Stimulated activated CD8-positive, alpha-beta memory T cell treated with anti-CD3 and anti-CD28 coated beads, Interleukin-4, amount 100 ng/mL, for 24 hours (primary cell): ENCODE data around the gene SCN9A.
"Not testable (repeated sequence)": the region's sequence is repeated elsewhere in the genome, so short reads cannot be mapped to it uniquely, and the experiment has no call there.

Experiments
- DNase-seq: peaks from one replicate; pipeline ENCODE4 v3.0.0-alpha.2; 2020; ENCODE audit warnings: low read depth

SCN9A gene

GRCh38 chr2:166240387-166241313 is 135.1 kb downstream of the SCN9A start:
- DNase-seq = no peak

GRCh38 chr2:166239548-166239947 is 136.2 kb downstream of the SCN9A start:
- no peak for DNase-seq

- DNase-seq = no peak
Measured at GRCh38 chr2:166238176-166238575, 137.6 kb downstream of the SCN9A start.

- no peak for DNase-seq
Measured at GRCh38 chr2:166234112-166234846, 141.5 kb downstream of the SCN9A start.

- DNase-seq = no peak
Measured at GRCh38 chr2:166233244-166233643, 142.5 kb downstream of the SCN9A start.

GRCh38 chr2:166230724-166231070 is 145.0 kb downstream of the SCN9A start:
- no peak for DNase-seq

GRCh38 chr2:166230024-166230723 is 145.6 kb downstream of the SCN9A start:
- no peak for DNase-seq

GRCh38 chr2:166229678-166230023 is 146.1 kb downstream of the SCN9A start:
- no peak for DNase-seq

- no peak for DNase-seq
Measured at GRCh38 chr2:166224197-166224596, 151.5 kb downstream of the SCN9A start.

- no peak for DNase-seq
Measured at GRCh38 chr2:166223298-166223697, 152.4 kb downstream of the SCN9A start.

- no peak for DNase-seq
Measured at GRCh38 chr2:166211079-166211478, 164.7 kb downstream of the SCN9A start.

- DNase-seq = not testable (repeated sequence)
Measured at GRCh38 chr2:166209944-166210343, 165.8 kb downstream of the SCN9A start.

GRCh38 chr2:166209367-166209766 is 166.4 kb downstream of the SCN9A start:
- DNase-seq = not testable (repeated sequence)

GRCh38 chr2:166206153-166206552 is 169.6 kb downstream of the SCN9A start:
- not testable (repeated sequence) for DNase-seq

GRCh38 chr2:166202778-166203177 is 173.0 kb downstream of the SCN9A start:
- no peak for DNase-seq

GRCh38 chr2:166197446-166197845 is 178.3 kb downstream of the SCN9A start:
- no peak for DNase-seq

GRCh38 chr2:166193407-166193806 is 182.3 kb downstream of the SCN9A start:
- DNase-seq = no peak

- DNase-seq = no peak
Measured at GRCh38 chr2:166188084-166188483, 187.7 kb downstream of the SCN9A start.

- no peak for DNase-seq
Measured at GRCh38 chr2:166184789-166185188, 191.0 kb downstream of the SCN9A start.

- DNase-seq = no peak
Measured at GRCh38 chr2:166181813-166182154, 194.0 kb downstream of the SCN9A start.

GRCh38 chr2:166180951-166181812 is 194.6 kb downstream of the SCN9A start:
- no peak for DNase-seq

- DNase-seq = no peak
Measured at GRCh38 chr2:166179201-166179600, 196.5 kb downstream of the SCN9A start.
